GM19193 (cell line): Measurements from ENCODE around the gene S100A10.

Experiments used
- POLR2A ChIP-seq: IDR thresholded peaks from 4 replicates; pipeline ENCODE4 v1.6.1; 2011; ENCODE audit not compliant: insufficient read depth, insufficient read length; ENCODE audit errors: extremely low read depth

Gene S100A10

GRCh38 chr1:151944857-151945575, 48.6 kb downstream of the S100A10 start:
- TF ChIP-seq POLR2A = no peak

GRCh38 chr1:151944126-151944856, 49.4 kb downstream of the S100A10 start:
- TF ChIP-seq POLR2A = no peak

- TF ChIP-seq POLR2A = no peak
Observed at GRCh38 chr1:151943591-151943990, 50.1 kb downstream of the S100A10 start.

GRCh38 chr1:151942882-151943281, 50.8 kb downstream of the S100A10 start:
- TF ChIP-seq POLR2A = no peak

- TF ChIP-seq POLR2A = no peak
Observed at GRCh38 chr1:151940541-151940940, 53.1 kb downstream of the S100A10 start.

GRCh38 chr1:151939779-151940178, 53.9 kb downstream of the S100A10 start:
- TF ChIP-seq POLR2A = no peak

GRCh38 chr1:151939141-151939540, 54.5 kb downstream of the S100A10 start:
- TF ChIP-seq POLR2A = no peak

GRCh38 chr1:151936653-151937052, 57.0 kb downstream of the S100A10 start:
- no peak for TF ChIP-seq POLR2A

GRCh38 chr1:151935894-151936602, 57.6 kb downstream of the S100A10 start:
- no peak for TF ChIP-seq POLR2A

- no peak for TF ChIP-seq POLR2A
Observed at GRCh38 chr1:151935154-151935553, 58.5 kb downstream of the S100A10 start.

GRCh38 chr1:151934048-151934493, 59.6 kb downstream of the S100A10 start:
- no peak for TF ChIP-seq POLR2A
